H9 (cell line): ENCODE results near the gene EIF4H. TPM values are rescaled to one million over a fixed set of nuclear protein-coding genes. Genes with fewer than 3 reads are reported as not detected.
"Not testable (repeated sequence)": the region's sequence is repeated elsewhere in the genome, so short reads cannot be mapped to it uniquely, and the experiment has no call there.

Experiments used
- DNase-seq: peaks from one replicate; pipeline ENCODE4 v3.0.0-alpha.2; 2017
- H2AFZ ChIP-seq: one replicate; pipeline ENCODE4 v1.6.1; 2013; ENCODE audit warnings: mild to moderate bottlenecking, low read length, control low read depth, moderate library complexity
- H2AK5ac ChIP-seq: 2 replicates; pipeline ENCODE4 v1.6.1; 2013; ENCODE audit warnings: low read length, control low read depth, mixed read lengths; ENCODE audit not compliant: insufficient read length
- H2BK120ac ChIP-seq: one replicate; pipeline ENCODE4 v1.6.1; 2013; ENCODE audit warnings: low read depth, mild to moderate bottlenecking, low read length, control low read depth, inconsistent platforms; ENCODE audit not compliant: poor library complexity, severe bottlenecking
- H2BK12ac ChIP-seq: 2 replicates; pipeline ENCODE4 v1.6.1; 2013; ENCODE audit warnings: low read length, control low read depth, mixed read lengths, low read depth; ENCODE audit not compliant: insufficient read length
- H2BK15ac ChIP-seq: 2 replicates; pipeline ENCODE4 v1.6.1; 2013; ENCODE audit warnings: low read depth, low read length, control low read depth
- H2BK20ac ChIP-seq: one replicate; pipeline ENCODE4 v1.6.1; 2013; ENCODE audit warnings: low read depth, mild to moderate bottlenecking, low read length, control low read depth, inconsistent platforms; ENCODE audit not compliant: poor library complexity, severe bottlenecking
- H2BK5ac ChIP-seq: 2 replicates; pipeline ENCODE4 v1.6.1; 2013; ENCODE audit warnings: low read length, control low read depth, mixed read lengths; ENCODE audit not compliant: insufficient read length
- H3K14ac ChIP-seq: 2 replicates; pipeline ENCODE4 v1.6.1; 2013; ENCODE audit warnings: low read length, control low read depth; ENCODE audit not compliant: insufficient read depth
- H3K18ac ChIP-seq: 2 replicates; pipeline ENCODE4 v1.6.1; 2013; ENCODE audit warnings: low read depth, mild to moderate bottlenecking, mixed read lengths, low read length, control low read depth; ENCODE audit not compliant: insufficient read length
- H3K23ac ChIP-seq: 2 replicates; pipeline ENCODE4 v1.6.1; 2013; ENCODE audit warnings: low read length, control low read depth, mixed read lengths, low read depth; ENCODE audit not compliant: insufficient read length
- H3K23me2 ChIP-seq: 2 replicates; pipeline ENCODE4 v1.6.1; 2013; ENCODE audit warnings: low read depth, mild to moderate bottlenecking, mixed read lengths, low read length, control low read depth; ENCODE audit not compliant: insufficient read length, poor library complexity, severe bottlenecking
- H3K27ac ChIP-seq: 2 replicates; pipeline ENCODE4 v1.5.1; 2013; ENCODE audit warnings: low read length, control low read depth, mixed read lengths, low read depth; ENCODE audit not compliant: insufficient read length
- H3K27me3 ChIP-seq: 2 replicates; pipeline ENCODE4 v1.6.1; 2013; ENCODE audit warnings: low read length, control low read depth, inconsistent platforms; ENCODE audit not compliant: insufficient read depth
- H3K4ac ChIP-seq: 2 replicates; pipeline ENCODE4 v1.6.1; 2013; ENCODE audit warnings: low read depth, mild to moderate bottlenecking, control low read depth, inconsistent platforms, low read length, moderate library complexity
- H3K4me1 ChIP-seq: 2 replicates; pipeline ENCODE4 v1.6.1; 2013; ENCODE audit warnings: low read length, control low read depth, inconsistent platforms; ENCODE audit not compliant: insufficient read depth
- H3K4me2 ChIP-seq: 2 replicates; pipeline ENCODE4 v1.6.1; 2013; ENCODE audit warnings: low read length, control low read depth, mixed read lengths; ENCODE audit not compliant: insufficient read length, insufficient read depth
- H3K56ac ChIP-seq: 2 replicates; pipeline ENCODE4 v1.6.1; 2013; ENCODE audit warnings: low read depth, mild to moderate bottlenecking, mixed read lengths, low read length, control low read depth; ENCODE audit not compliant: insufficient read length
- H3K79me1 ChIP-seq: 2 replicates; pipeline ENCODE4 v1.6.1; 2013; ENCODE audit warnings: low read depth, mild to moderate bottlenecking, moderate library complexity, low read length, control low read depth, inconsistent platforms; ENCODE audit not compliant: insufficient read depth, poor library complexity, severe bottlenecking
- H3K79me2 ChIP-seq: 2 replicates; pipeline ENCODE4 v1.6.1; 2013; ENCODE audit warnings: low read length, control low read depth, inconsistent platforms; ENCODE audit not compliant: insufficient read depth
- H3K9ac ChIP-seq: 2 replicates; pipeline ENCODE4 v1.6.1; 2013; ENCODE audit warnings: low read length, control low read depth, mixed read lengths; ENCODE audit not compliant: insufficient read length; ENCODE audit errors: extremely low read depth
- H3K9me3 ChIP-seq: one replicate; pipeline ENCODE4 v1.6.1; 2013; ENCODE audit warnings: low read depth, low read length, inconsistent platforms; ENCODE audit not compliant: control insufficient read depth
- H3T11ph ChIP-seq: one replicate; pipeline ENCODE4 v1.6.1; 2013; ENCODE audit warnings: mild to moderate bottlenecking, low read length, control low read depth, inconsistent platforms
- H4K20me1 ChIP-seq: one replicate; pipeline ENCODE4 v1.6.1; 2013; ENCODE audit not compliant: control insufficient read depth, insufficient read length, insufficient read depth
- H4K5ac ChIP-seq: 2 replicates; pipeline ENCODE4 v1.6.1; 2013; ENCODE audit warnings: low read depth, mild to moderate bottlenecking, mixed read lengths, low read length, control low read depth; ENCODE audit not compliant: insufficient read length
- H4K8ac ChIP-seq: replicated peaks from 2 replicates; pipeline ENCODE4 v1.6.1; 2013; ENCODE audit warnings: low read length, control low read depth, mixed read lengths, low read depth; ENCODE audit not compliant: insufficient read length
- H4K91ac ChIP-seq: 2 replicates; pipeline ENCODE4 v1.6.1; 2013; ENCODE audit warnings: low read depth, mild to moderate bottlenecking, moderate library complexity, mixed read lengths, low read length, control low read depth; ENCODE audit not compliant: insufficient read length
- H3K27ac Mint-ChIP-seq, 3 experiments: 2 replicates in 2 of 3; 3 replicates in 1 of 3; pipeline ENCODE4 v1.8.0; 2020 to 2021; ENCODE audit warnings: mixed read lengths in 3 of 3, mild to moderate bottlenecking in 1 of 3, moderate library complexity in 1 of 3
- H3K27me3 Mint-ChIP-seq: 2 replicates; pipeline ENCODE4 v1.8.0; 2021; ENCODE audit warnings: low read depth, mild to moderate bottlenecking, moderate library complexity, mixed read lengths
- H3K36me3 Mint-ChIP-seq, 3 experiments: 2 replicates in 2 of 3; 3 replicates in 1 of 3; pipeline ENCODE4 v1.8.0; 2020 to 2021; ENCODE audit warnings: low read depth in 3 of 3, mixed read lengths in 3 of 3; ENCODE audit not compliant: insufficient read depth in 1 of 3
- H3K4me1 Mint-ChIP-seq, 2 experiments: 2 replicates each; pipeline ENCODE4 v1.8.0; 2020; ENCODE audit warnings: mixed read lengths in 2 of 2
- H3K4me3 Mint-ChIP-seq, 2 experiments: 2 replicates in 1 of 2; 3 replicates in 1 of 2; pipeline ENCODE4 v1.8.0; 2020 to 2021; ENCODE audit warnings: mild to moderate bottlenecking in 2 of 2, mixed read lengths in 2 of 2, moderate library complexity in 1 of 2
- H3K9me3 Mint-ChIP-seq, 2 experiments: 2 replicates in 1 of 2; 3 replicates in 1 of 2; pipeline ENCODE4 v1.8.0; 2020; ENCODE audit warnings: mild to moderate bottlenecking in 2 of 2, mixed read lengths in 2 of 2, moderate library complexity in 1 of 2
- WGBS: extraction: QIAGEN DNeasy Blood & Tissue Kit; methylation state at CpG from one replicate; pipeline ENCODE4 v1.1.7; 2013; ENCODE audit warnings: missing lambda C conversion rate, low lambda C conversion rate, mixed read lengths; ENCODE audit not compliant: insufficient read length; ENCODE audit errors: extremely low coverage; 5-methylcytosine and 5-hydroxymethylcytosine counted together
- total RNA-seq: library from RNA; stranded (reverse); gene quantifications from 2 replicates; pipeline ENCODE4 v1.2.1, GENCODE V29; 2021
- TF ChIP-seq, protein P1 (sequence below): fragments of 200-600 bp; sonication (generic); conservative IDR thresholded peaks from 3 replicates; pipeline ENCODE4 v1.8.0; 2021; ENCODE audit warnings: antibody characterized with exemption, mild to moderate bottlenecking

Gene EIF4H
- total RNA-seq, 1 experiment from 2014 or later: 363 TPM

GRCh38 chr7:74207586-74207985 lies 33.4 kb downstream of the EIF4H start:
- no peak overlapping the region for H2AK5ac ChIP-seq
- 0 out of 7 replicates have a peak, but pooled peaks cover 0 to 1% (median 0%) of the 10 kb centered on the region in 3 experiments for H3K36me3 Mint-ChIP-seq
- TF ChIP-seq, protein P1, sequence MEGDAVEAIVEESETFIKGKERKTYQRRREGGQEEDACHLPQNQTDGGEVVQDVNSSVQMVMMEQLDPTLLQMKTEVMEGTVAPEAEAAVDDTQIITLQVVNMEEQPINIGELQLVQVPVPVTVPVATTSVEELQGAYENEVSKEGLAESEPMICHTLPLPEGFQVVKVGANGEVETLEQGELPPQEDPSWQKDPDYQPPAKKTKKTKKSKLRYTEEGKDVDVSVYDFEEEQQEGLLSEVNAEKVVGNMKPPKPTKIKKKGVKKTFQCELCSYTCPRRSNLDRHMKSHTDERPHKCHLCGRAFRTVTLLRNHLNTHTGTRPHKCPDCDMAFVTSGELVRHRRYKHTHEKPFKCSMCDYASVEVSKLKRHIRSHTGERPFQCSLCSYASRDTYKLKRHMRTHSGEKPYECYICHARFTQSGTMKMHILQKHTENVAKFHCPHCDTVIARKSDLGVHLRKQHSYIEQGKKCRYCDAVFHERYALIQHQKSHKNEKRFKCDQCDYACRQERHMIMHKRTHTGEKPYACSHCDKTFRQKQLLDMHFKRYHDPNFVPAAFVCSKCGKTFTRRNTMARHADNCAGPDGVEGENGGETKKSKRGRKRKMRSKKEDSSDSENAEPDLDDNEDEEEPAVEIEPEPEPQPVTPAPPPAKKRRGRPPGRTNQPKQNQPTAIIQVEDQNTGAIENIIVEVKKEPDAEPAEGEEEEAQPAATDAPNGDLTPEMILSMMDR: no peak
- no peak overlapping the region for H3K4me3 Mint-ChIP-seq
- H3K79me1 ChIP-seq: no peaks in the 10 kb centered on the region
- peaks cover 2% of the 10 kb centered on the region for H3K23me2 ChIP-seq
- WGBS: no CpG with 5 or more reads among the region's 11 CpGs
- H3K4me1 Mint-ChIP-seq: no peaks in the 10 kb centered on the region
- no peak overlapping the region for H3K56ac ChIP-seq
- H3K9ac ChIP-seq: no peak overlapping the region
- no peak overlapping the region for H2AFZ ChIP-seq
- H3K27ac Mint-ChIP-seq: no peak overlapping the region
- no peak overlapping the region for H3K23ac ChIP-seq
- H2BK15ac ChIP-seq: no peak overlapping the region
- H3K79me2 ChIP-seq: no peaks in the 10 kb centered on the region
- H3K27ac ChIP-seq: no peak overlapping the region
- H3K4me1 ChIP-seq: no peaks in the 10 kb centered on the region
- H3K4me2 ChIP-seq: no peak overlapping the region
- no peaks in the 10 kb centered on the region for H3K27me3 ChIP-seq
- no peak overlapping the region for H4K91ac ChIP-seq
- no peaks in the 10 kb centered on the region for H3K9me3 Mint-ChIP-seq
- H2BK12ac ChIP-seq: no peak overlapping the region
- no peak overlapping the region; the same call in 1 of the 2 replicates for H3K14ac ChIP-seq
- no peak overlapping the region for H2BK120ac ChIP-seq
- no peak for DNase-seq
- H3K18ac ChIP-seq: no peak overlapping the region
- no peak overlapping the region for H3T11ph ChIP-seq
- H4K8ac ChIP-seq: no peak overlapping the region
- H2BK5ac ChIP-seq: no peak overlapping the region
- no peak overlapping the region for H3K4ac ChIP-seq
- H3K9me3 ChIP-seq: no peaks in the 10 kb centered on the region
- no peaks in the 10 kb centered on the region; the same call in none of the 2 replicates for H3K27me3 Mint-ChIP-seq
- H4K5ac ChIP-seq: no peak overlapping the region
- H4K20me1 ChIP-seq: peaks cover 3% of the 10 kb centered on the region
- no peak overlapping the region for H2BK20ac ChIP-seq

DNA sequence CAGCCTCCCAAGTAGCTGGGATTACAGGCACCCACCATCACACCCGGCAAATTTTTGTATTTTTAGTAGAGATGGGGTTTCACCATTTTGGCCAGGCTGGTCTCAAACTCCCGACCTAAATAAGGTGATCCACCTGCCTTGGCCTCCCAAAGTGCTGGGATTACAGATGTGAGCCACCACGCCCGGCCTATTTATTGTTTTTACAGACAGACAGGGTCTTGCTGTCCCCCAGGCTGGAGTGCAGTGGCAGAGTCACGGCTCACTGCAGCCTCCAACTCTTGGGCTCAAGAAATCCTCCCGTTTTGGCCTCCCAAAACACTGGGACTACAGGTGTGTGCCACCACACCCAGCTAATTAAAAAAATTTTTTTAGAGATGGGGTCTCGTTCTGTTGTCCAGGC lies 34.1 kb downstream of the EIF4H start:
- H3K23me2 ChIP-seq, H3K79me1 ChIP-seq, H2AFZ ChIP-seq: not testable (repeated sequence)

More for the DNA sequence above, 34.1 kb downstream of the EIF4H start:
- not testable (repeated sequence) for DNase-seq, H3K9me3 ChIP-seq, H2BK5ac ChIP-seq, H3K27ac Mint-ChIP-seq, H3K4me1 ChIP-seq, H3K4me3 Mint-ChIP-seq, H3K4ac ChIP-seq, H4K8ac ChIP-seq, H3K56ac ChIP-seq, H2BK20ac ChIP-seq, H3T11ph ChIP-seq, H3K27ac ChIP-seq, H3K9me3 Mint-ChIP-seq, H3K4me2 ChIP-seq, H2BK12ac ChIP-seq, H3K79me2 ChIP-seq, H3K36me3 Mint-ChIP-seq, H3K14ac ChIP-seq, H4K5ac ChIP-seq, H2BK15ac ChIP-seq, H2AK5ac ChIP-seq, H3K23ac ChIP-seq, H4K20me1 ChIP-seq, H3K18ac ChIP-seq, H3K4me1 Mint-ChIP-seq, H3K27me3 Mint-ChIP-seq, H2BK120ac ChIP-seq, H4K91ac ChIP-seq, H3K27me3 ChIP-seq, H3K9ac ChIP-seq
- WGBS: no CpG with 5 or more reads among the region's 7 CpGs
